Measurements from ENCODE around the gene CACHD1. TPM values are rescaled to one million over a fixed set of nuclear protein-coding genes. Genes with fewer than 3 reads are reported as not detected.
"Not testable (repeated sequence)": the region's sequence is repeated elsewhere in the genome, so short reads cannot be mapped to it uniquely, and the experiment has no call there.

Gene CACHD1
- total RNA-seq, 3 donors from 2014 or later (not counting 1 experiment from before 2014, with no cell fraction given): not detected

- H3K36me3 ChIP-seq (ENCODE audit: control insufficient read depth, insufficient read depth, low read length): no peaks in the 10 kb centered on the region
- no peak overlapping the region for H3K27ac ChIP-seq (ENCODE audit: low read length)
- no peak for TF ChIP-seq CTCF (IDR thresholded peaks at IDR 0.05)
- peaks cover 7% of the 10 kb centered on the region for H3K27me3 ChIP-seq (ENCODE audit: control insufficient read depth, insufficient read depth, low read length)
- WGBS (ENCODE audit: insufficient coverage): 35% methylated on average over 15 of the region's 15 CpGs
- H3K9me3 ChIP-seq (ENCODE audit: control insufficient read depth, insufficient read depth, low read length): no peaks in the 10 kb centered on the region
- no peak overlapping the region for H3K4me3 ChIP-seq (ENCODE audit: low read length)
- H3K4me1 ChIP-seq (ENCODE audit: control insufficient read depth, insufficient read depth, low read length): peaks cover 4% of the 10 kb centered on the region
- H3K4me3 Mint-ChIP-seq: peak overlapping the region; percentile 87
- H3K27me3 Mint-ChIP-seq (ENCODE audit: low read depth in 2 of 2): peaks cover 20 to 46% of the 10 kb centered on the region in 2 donors
- ATAC-seq (no peak), DNase-seq (peak in 1 of 2 donors; percentile 76)
- intact Hi-C loops (cut with micrococcal nuclease): no loop called here
- H3K4me1 Mint-ChIP-seq: peaks cover 7 to 8% of the 10 kb centered on the region in 2 donors
- H3K9me3 Mint-ChIP-seq: no peaks in the 10 kb centered on the region
- no peaks in the 10 kb centered on the region for H3K36me3 Mint-ChIP-seq
- H3K27ac Mint-ChIP-seq: peak overlapping the region in 1 of 2 donors; percentile 4
Measured at GRCh38 chr1:64505944-64506655, 36.2 kb downstream of the CACHD1 start.

- H3K36me3 Mint-ChIP-seq: no peaks in the 10 kb centered on the region
- intact Hi-C loops (cut with micrococcal nuclease): no loop called here
- H3K27ac Mint-ChIP-seq: no peak overlapping the region
- ATAC-seq (no peak), DNase-seq (no peak)
- H3K27ac ChIP-seq (ENCODE audit: low read length): no peak overlapping the region
- H3K4me3 ChIP-seq (ENCODE audit: low read length): no peak overlapping the region
- peaks cover 4% of the 10 kb centered on the region for H3K4me1 ChIP-seq (ENCODE audit: control insufficient read depth, insufficient read depth, low read length)
- H3K4me1 Mint-ChIP-seq: peaks cover 7 to 8% of the 10 kb centered on the region in 2 donors
- H3K9me3 Mint-ChIP-seq: no peaks in the 10 kb centered on the region
- H3K27me3 ChIP-seq (ENCODE audit: control insufficient read depth, insufficient read depth, low read length): peaks cover 7% of the 10 kb centered on the region
- no peaks in the 10 kb centered on the region for H3K36me3 ChIP-seq (ENCODE audit: control insufficient read depth, insufficient read depth, low read length)
- WGBS (ENCODE audit: insufficient coverage): 96% methylated on average over 2 of the region's 2 CpGs
- TF ChIP-seq CTCF (IDR thresholded peaks at IDR 0.05): no peak
- H3K9me3 ChIP-seq (ENCODE audit: control insufficient read depth, insufficient read depth, low read length): no peaks in the 10 kb centered on the region
- H3K27me3 Mint-ChIP-seq (ENCODE audit: low read depth in 2 of 2): peaks cover 12 to 23% of the 10 kb centered on the region in 2 donors
- no peak overlapping the region for H3K4me3 Mint-ChIP-seq
Measured at GRCh38 chr1:64508629-64509028, 38.7 kb downstream of the CACHD1 start.

- no peak for ATAC-seq
- no peak for DNase-seq
- WGBS (ENCODE audit: insufficient coverage): 78% methylated on average over 2 of the region's 4 CpGs
- H3K27me3 Mint-ChIP-seq (ENCODE audit: low read depth in 2 of 2): peaks cover 7 to 12% of the 10 kb centered on the region in 2 donors
- H3K36me3 Mint-ChIP-seq: no peaks in the 10 kb centered on the region
- Histone ChIP-seq H3K9me3 (ENCODE audit: control insufficient read depth, insufficient read depth, low read length) (no peaks in the 10 kb centered on the region), H3K4me1 (ENCODE audit: control insufficient read depth, insufficient read depth, low read length) (no peaks in the 10 kb centered on the region), H3K36me3 (ENCODE audit: control insufficient read depth, insufficient read depth, low read length) (no peaks in the 10 kb centered on the region), H3K4me3 (ENCODE audit: low read length) (no peak overlapping the region), H3K27ac (ENCODE audit: low read length) (no peak overlapping the region), H3K27me3 (ENCODE audit: control insufficient read depth, insufficient read depth, low read length) (peaks cover 2% of the 10 kb centered on the region)
- TF ChIP-seq CTCF (IDR thresholded peaks at IDR 0.05): no peak
- no peaks in the 10 kb centered on the region for H3K9me3 Mint-ChIP-seq
- H3K27ac Mint-ChIP-seq: no peak overlapping the region
- peaks cover 1 to 3% of the 10 kb centered on the region in 2 donors for H3K4me1 Mint-ChIP-seq
- H3K4me3 Mint-ChIP-seq: no peak overlapping the region
- intact Hi-C loops (cut with micrococcal nuclease): no loop called here
Measured at GRCh38 chr1:64511044-64511443, 41.1 kb downstream of the CACHD1 start.

GRCh38 chr1:64512206-64512605 lies 42.3 kb downstream of the CACHD1 start:
- H3K27ac Mint-ChIP-seq; H3K36me3 ChIP-seq (ENCODE audit: control insufficient read depth, insufficient read depth, low read length); H3K4me3 ChIP-seq (ENCODE audit: low read length); H3K9me3 Mint-ChIP-seq; H3K4me1 Mint-ChIP-seq; intact Hi-C loops (cut with micrococcal nuclease); H3K9me3 ChIP-seq (ENCODE audit: control insufficient read depth, insufficient read depth, low read length); H3K27ac ChIP-seq (ENCODE audit: low read length); H3K36me3 Mint-ChIP-seq; H3K27me3 ChIP-seq (ENCODE audit: control insufficient read depth, insufficient read depth, low read length); H3K27me3 Mint-ChIP-seq (ENCODE audit: low read depth in 2 of 2); DNase-seq; H3K4me1 ChIP-seq (ENCODE audit: control insufficient read depth, insufficient read depth, low read length); H3K4me3 Mint-ChIP-seq: not testable (repeated sequence)
- ATAC-seq: peak in 1 of 3 donors; percentile 43
- WGBS (ENCODE audit: insufficient coverage): 26% methylated on average over 2 of the region's 2 CpGs

Data from natural killer cell (primary cell).